Measurements from ENCODE around the gene TXK.

The TXK gene

DNA sequence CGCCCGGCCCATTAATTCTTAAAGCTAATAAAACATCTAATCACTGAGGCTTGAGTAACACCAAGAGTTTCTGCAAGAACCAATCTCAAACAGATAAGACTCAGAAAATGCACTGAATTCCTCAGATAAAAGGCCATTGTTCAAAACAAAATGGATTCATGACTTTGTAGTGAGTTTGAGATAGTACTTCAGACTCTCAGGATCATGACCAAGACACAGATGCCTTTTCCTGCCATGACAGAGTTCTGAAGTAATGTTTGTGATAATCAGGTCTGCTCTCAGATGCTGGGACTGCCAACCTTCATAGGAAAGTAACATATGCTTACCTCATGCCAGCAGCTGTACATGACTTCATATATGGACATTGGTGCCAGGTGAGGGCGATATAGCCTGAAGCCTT lies 62.9 kb downstream of the TXK start:
- H3K36me3 ChIP-seq, result no peaks in the 10 kb centered on the region
- H3K27me3 ChIP-seq, result peaks cover 26% of the 10 kb centered on the region
- no peaks in the 10 kb centered on the region for H3K4me1 ChIP-seq
- DNase-seq, result no peak
- H3K4me3 ChIP-seq (ENCODE audit: low read depth, low read length), result no peak overlapping the region
- TF ChIP-seq, protein P1, sequence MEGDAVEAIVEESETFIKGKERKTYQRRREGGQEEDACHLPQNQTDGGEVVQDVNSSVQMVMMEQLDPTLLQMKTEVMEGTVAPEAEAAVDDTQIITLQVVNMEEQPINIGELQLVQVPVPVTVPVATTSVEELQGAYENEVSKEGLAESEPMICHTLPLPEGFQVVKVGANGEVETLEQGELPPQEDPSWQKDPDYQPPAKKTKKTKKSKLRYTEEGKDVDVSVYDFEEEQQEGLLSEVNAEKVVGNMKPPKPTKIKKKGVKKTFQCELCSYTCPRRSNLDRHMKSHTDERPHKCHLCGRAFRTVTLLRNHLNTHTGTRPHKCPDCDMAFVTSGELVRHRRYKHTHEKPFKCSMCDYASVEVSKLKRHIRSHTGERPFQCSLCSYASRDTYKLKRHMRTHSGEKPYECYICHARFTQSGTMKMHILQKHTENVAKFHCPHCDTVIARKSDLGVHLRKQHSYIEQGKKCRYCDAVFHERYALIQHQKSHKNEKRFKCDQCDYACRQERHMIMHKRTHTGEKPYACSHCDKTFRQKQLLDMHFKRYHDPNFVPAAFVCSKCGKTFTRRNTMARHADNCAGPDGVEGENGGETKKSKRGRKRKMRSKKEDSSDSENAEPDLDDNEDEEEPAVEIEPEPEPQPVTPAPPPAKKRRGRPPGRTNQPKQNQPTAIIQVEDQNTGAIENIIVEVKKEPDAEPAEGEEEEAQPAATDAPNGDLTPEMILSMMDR (IDR thresholded peaks at IDR 0.05; ENCODE audit: low read depth, low read length), result no peak
- no peaks in the 10 kb centered on the region for H3K9me3 ChIP-seq

DNA sequence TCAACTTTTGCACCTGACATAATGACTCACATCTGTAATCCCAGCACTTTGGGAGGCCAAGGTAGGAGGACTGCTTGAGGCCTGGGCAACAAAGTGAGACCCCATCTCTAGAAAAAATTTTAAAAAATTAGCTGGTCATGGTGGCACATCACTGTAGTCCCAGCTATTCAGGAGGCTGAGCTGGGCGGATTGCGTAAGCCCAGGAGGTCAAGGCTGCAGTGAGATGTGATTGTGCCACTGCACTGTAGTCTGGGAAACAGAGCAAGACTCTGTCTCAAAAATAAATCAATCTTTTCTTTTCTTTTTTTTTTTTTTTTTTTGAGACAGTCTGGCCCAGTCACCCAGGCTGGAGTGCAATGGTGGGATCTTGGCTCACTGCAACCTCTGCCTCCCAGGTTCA lies 65.0 kb downstream of the TXK start:
- no peak for DNase-seq
- Histone ChIP-seq H3K36me3 (no peaks in the 10 kb centered on the region), H3K4me1 (no peaks in the 10 kb centered on the region), H3K27me3 (peaks cover 24% of the 10 kb centered on the region), H3K9me3 (no peaks in the 10 kb centered on the region), H3K4me3 (ENCODE audit: low read depth, low read length) (no peak overlapping the region)
- TF ChIP-seq, protein P1 (IDR thresholded peaks at IDR 0.05; ENCODE audit: low read depth, low read length), result no peak

DNA sequence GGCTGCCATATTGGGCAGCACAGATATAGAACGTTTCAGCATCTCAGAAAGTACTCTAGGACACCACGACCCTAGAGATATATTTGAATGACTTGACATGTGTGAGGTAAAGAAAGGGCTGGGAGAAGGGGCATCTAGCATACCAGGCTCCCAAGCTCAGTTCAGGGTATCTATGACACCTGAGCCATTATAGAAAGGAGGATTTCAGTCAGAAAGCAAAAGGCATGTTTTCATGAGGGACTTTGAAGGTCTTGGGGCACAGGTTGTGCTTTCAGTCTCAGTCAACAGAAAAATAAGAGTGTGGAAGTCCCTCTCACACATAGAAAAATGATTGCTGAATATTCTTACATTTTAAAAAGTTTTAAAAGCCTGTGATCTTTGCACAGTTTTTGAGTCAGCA lies 65.9 kb downstream of the TXK start:
- no peaks in the 10 kb centered on the region for H3K9me3 ChIP-seq
- H3K4me3 ChIP-seq (ENCODE audit: low read depth, low read length), result no peak overlapping the region
- peaks cover 23% of the 10 kb centered on the region for H3K27me3 ChIP-seq
- TF ChIP-seq, protein P1 (IDR thresholded peaks at IDR 0.05; ENCODE audit: low read depth, low read length), result no peak
- H3K4me1 ChIP-seq, result no peaks in the 10 kb centered on the region
- H3K36me3 ChIP-seq, result no peaks in the 10 kb centered on the region
- no peak for DNase-seq

GRCh38 chr4:48067536-48067935 lies 66.5 kb downstream of the TXK start:
- DNase-seq, result no peak
- TF ChIP-seq, protein P1 (IDR thresholded peaks at IDR 0.05; ENCODE audit: low read depth, low read length), result no peak

GRCh38 chr4:48065587-48066052 lies 68.4 kb downstream of the TXK start:
- Histone ChIP-seq H3K4me3 (ENCODE audit: low read depth, low read length) (no peak overlapping the region), H3K36me3 (no peaks in the 10 kb centered on the region), H3K9me3 (no peaks in the 10 kb centered on the region), H3K4me1 (no peaks in the 10 kb centered on the region), H3K27me3 (peaks cover 23% of the 10 kb centered on the region)
- TF ChIP-seq, protein P1 (IDR thresholded peaks at IDR 0.05; ENCODE audit: low read depth, low read length), result no peak
- DNase-seq, result no peak

More at GRCh38 chr4:48067536-48067935, 66.5 kb downstream of the TXK start:
- no peaks in the 10 kb centered on the region for H3K4me1 ChIP-seq
- peaks cover 23% of the 10 kb centered on the region for H3K27me3 ChIP-seq
- H3K36me3 ChIP-seq, result no peaks in the 10 kb centered on the region
- no peaks in the 10 kb centered on the region for H3K9me3 ChIP-seq
- no peak overlapping the region for H3K4me3 ChIP-seq (ENCODE audit: low read depth, low read length)

DNA sequence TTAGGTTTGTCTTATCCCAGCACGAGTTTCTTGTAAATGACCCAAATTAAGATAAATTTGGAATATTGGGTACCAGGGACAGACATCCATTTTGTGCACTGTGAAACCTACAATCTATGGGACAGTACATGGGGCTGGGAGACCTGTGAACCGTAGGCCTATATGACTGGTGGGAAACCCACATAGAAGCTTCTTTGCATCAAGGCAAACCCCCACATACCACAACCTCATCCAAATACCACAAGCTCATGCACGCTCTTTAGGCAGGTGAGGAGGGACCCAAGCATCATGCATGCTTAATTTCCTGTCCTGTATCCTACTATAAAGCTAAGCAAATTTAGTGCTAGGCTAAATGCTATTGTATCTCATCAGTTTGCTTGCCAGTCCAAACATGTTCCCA lies 69.7 kb downstream of the TXK start:
- no peak for DNase-seq
- peaks cover 23% of the 10 kb centered on the region for H3K27me3 ChIP-seq
- no peaks in the 10 kb centered on the region for H3K36me3 ChIP-seq
- TF ChIP-seq, protein P1 (IDR thresholded peaks at IDR 0.05; ENCODE audit: low read depth, low read length), result no peak
- H3K9me3 ChIP-seq, result no peaks in the 10 kb centered on the region
- H3K4me3 ChIP-seq (ENCODE audit: low read depth, low read length), result no peak overlapping the region
- H3K4me1 ChIP-seq, result no peaks in the 10 kb centered on the region
